Skeletal muscle tissue (tissue), 4 donors: Measurements from ENCODE around the gene IMP4. TPM values are rescaled to one million over a fixed set of nuclear protein-coding genes. Genes with fewer than 3 reads are reported as not detected.
A peak's percentile ranks its signal among the peaks of the same experiment; 100 is the strongest.

Source experiments
- H3K27ac ChIP-seq: one replicate; pipeline ENCODE4 v1.7.0; 2013; ENCODE audit warnings: mild to moderate bottlenecking, low read depth, low read length, inconsistent platforms
- H3K27me3 ChIP-seq, 3 donors: one replicate each; pipeline ENCODE4 v1.7.0; 2013; ENCODE audit warnings: low read length in 3 of 3; ENCODE audit not compliant: control insufficient read depth in 3 of 3, insufficient read depth in 3 of 3
- H3K36me3 ChIP-seq, 3 donors: one replicate each; pipeline ENCODE4 v1.7.0; 2013; ENCODE audit warnings: low read length in 3 of 3; ENCODE audit not compliant: control insufficient read depth in 3 of 3, insufficient read depth in 3 of 3
- H3K4me1 ChIP-seq, 3 donors: one replicate each; pipeline ENCODE4 v1.7.0; 2013; ENCODE audit warnings: low read length in 3 of 3, mild to moderate bottlenecking in 3 of 3; ENCODE audit not compliant: control insufficient read depth in 3 of 3, insufficient read depth in 3 of 3
- H3K4me3 ChIP-seq, 3 donors: one replicate each; pipeline ENCODE4 v1.7.0; 2013; ENCODE audit warnings: low read length in 3 of 3
- H3K9ac ChIP-seq, 3 donors: one replicate each; pipeline ENCODE4 v1.7.0; 2013; ENCODE audit warnings: low read length in 3 of 3, mild to moderate bottlenecking in 3 of 3, moderate library complexity in 2 of 3, low read depth in 1 of 3
- H3K9me3 ChIP-seq, 3 donors: one replicate each; pipeline ENCODE4 v1.7.0; 2013; ENCODE audit warnings: low read length in 3 of 3; ENCODE audit not compliant: control insufficient read depth in 3 of 3
- total RNA-seq: library from RNA; depleted of rRNA; stranded (reverse); fragments of >200 nt; gene quantifications from one replicate; pipeline ENCODE4 v1.2.3, GENCODE V29; 2014
- donor health status: Osteomylitis.

IMP4 gene
- total RNA-seq, 1 donor from 2014 or later, result 32.9 TPM

DNA sequence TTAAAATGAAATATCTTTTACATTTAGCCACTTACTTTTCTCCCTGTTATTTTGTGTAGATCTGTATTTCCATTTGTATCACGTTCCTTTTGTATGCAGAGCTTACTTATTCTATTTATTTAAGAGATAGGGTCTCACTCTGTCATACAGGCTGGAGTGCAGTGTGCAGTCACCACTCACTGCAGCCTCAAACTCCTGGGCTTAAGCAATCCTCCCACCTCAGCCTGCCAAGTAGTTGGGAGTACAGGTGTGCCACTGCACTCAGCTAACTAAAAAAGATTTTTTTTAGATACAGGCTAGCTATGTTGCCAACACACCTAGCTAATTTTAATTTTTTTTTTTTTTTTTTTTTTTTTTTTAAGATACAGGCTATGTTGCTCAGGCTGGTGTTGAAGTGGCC lies 24.0 kb downstream of the IMP4 start:
- no peak overlapping the region for H3K4me3 ChIP-seq
- no peaks in the 10 kb centered on the region for H3K27me3 ChIP-seq
- no peaks in the 10 kb centered on the region for H3K9me3 ChIP-seq
- H3K36me3 ChIP-seq, result peaks cover 0 to 12% (median 5%) of the 10 kb centered on the region in 3 donors
- H3K4me1 ChIP-seq, result peaks cover 7 to 8% (median 8%) of the 10 kb centered on the region in 3 donors
- no peak overlapping the region for H3K9ac ChIP-seq
- no peak overlapping the region for H3K27ac ChIP-seq

DNA sequence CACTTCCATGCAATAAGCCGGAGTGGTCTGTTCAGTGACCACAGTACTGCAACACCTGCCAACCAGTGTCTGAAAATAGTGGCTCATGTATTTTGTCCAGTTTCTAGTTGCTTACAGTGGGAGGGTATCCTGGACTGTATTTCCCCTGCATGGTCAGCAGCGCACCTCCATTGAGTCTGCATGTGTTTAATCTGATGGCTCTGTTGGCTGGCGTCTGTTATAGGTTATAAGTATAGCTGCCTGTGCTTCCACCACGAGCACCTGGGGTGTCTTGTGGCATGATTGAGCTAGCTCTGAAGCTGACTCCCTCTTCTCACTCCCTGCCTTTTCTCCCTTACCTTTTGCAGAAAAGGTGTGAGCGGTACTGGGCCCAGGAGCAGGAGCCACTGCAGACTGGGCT lies 26.1 kb downstream of the IMP4 start:
- Histone ChIP-seq H3K4me3 (no peak overlapping the region), H3K4me1 (peaks cover 14 to 25% (median 24%) of the 10 kb centered on the region in 3 donors), H3K9ac (no peak overlapping the region), H3K36me3 (peaks cover 0 to 12% (median 5%) of the 10 kb centered on the region in 3 donors), H3K9me3 (no peaks in the 10 kb centered on the region), H3K27me3 (peaks cover 0 to 12% (median 11%) of the 10 kb centered on the region in 3 donors), H3K27ac (no peak overlapping the region)

DNA sequence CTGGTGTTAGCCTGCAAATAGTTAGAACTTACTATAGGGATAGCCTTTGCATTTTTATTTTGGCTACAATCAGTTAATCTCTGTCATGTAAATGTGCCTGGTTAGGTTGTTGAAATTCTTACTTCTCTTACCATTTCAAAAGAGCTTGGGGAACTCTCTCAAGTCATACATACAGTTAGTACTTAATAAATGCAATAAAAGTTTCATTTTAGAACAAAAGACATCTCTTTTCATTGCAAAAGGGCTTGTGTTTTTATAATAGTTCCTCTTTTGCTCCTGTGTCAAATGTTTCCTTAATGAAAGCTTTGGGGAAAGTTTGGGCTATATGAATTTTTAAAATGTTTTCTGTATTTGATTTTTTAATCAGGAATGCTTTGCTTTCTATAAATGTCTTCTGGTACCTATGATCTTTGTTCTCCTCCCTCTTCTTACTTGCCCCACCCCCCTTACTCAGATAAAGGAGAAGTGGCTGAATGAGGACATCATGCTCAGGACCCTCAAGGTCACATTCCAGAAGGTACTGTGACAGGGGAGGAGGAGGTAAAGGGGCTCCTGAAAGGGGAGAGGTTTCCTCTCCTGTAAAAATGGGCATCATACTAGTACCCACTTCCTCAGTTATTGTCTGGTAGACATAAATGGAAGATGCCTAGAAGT lies 26.7 kb downstream of the IMP4 start:
- no peak overlapping the region for H3K27ac ChIP-seq
- H3K4me3 ChIP-seq, result no peak overlapping the region
- H3K9ac ChIP-seq, result no peak overlapping the region
- H3K9me3 ChIP-seq, result no peaks in the 10 kb centered on the region
- peaks cover 14 to 27% (median 25%) of the 10 kb centered on the region in 3 donors for H3K4me1 ChIP-seq
- H3K27me3 ChIP-seq, result peaks cover 0 to 13% (median 11%) of the 10 kb centered on the region in 3 donors
- H3K36me3 ChIP-seq, result peaks cover 0 to 12% (median 5%) of the 10 kb centered on the region in 3 donors

DNA sequence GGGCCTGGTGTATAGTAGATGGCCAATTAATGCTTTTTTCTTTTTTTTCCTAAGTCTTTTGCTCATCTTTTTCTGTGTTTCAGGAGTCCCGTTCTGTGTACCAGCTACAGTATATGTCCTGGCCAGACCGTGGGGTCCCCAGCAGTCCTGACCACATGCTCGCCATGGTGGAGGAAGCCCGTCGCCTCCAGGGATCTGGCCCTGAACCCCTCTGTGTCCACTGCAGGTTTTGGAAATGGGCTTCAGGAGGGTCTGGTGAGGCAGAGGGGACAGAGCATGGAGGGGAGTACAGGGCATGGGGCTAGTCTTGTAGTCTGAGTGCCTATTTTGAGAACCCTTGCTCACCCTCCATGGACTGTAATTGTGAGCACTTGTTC lies 27.3 kb downstream of the IMP4 start:
- Histone ChIP-seq H3K27ac (no peak overlapping the region), H3K4me3 (no peak overlapping the region), H3K36me3 (peaks cover 0 to 12% (median 5%) of the 10 kb centered on the region in 3 donors), H3K9ac (no peak overlapping the region), H3K4me1 (peaks cover 16 to 28% (median 27%) of the 10 kb centered on the region in 3 donors), H3K9me3 (no peaks in the 10 kb centered on the region), H3K27me3 (peaks cover 0 to 13% (median 11%) of the 10 kb centered on the region in 3 donors)

DNA sequence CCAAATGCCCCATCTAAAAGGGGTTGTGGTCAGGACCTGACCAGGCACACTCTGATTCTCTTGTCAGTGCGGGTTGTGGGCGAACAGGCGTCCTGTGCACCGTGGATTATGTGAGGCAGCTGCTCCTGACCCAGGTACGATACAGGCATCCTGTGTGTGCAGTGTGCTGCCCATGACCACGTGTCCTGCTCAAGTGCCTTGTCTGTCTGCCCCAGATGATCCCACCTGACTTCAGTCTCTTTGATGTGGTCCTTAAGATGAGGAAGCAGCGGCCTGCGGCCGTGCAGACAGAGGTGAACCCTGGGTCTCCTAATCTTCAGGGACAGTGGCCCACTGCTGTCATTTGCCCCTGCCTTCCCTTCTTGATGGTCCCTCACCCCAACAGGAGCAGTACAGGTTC lies 27.8 kb downstream of the IMP4 start:
- H3K27ac ChIP-seq, result no peak overlapping the region
- peaks cover 0 to 14% (median 13%) of the 10 kb centered on the region in 3 donors for H3K27me3 ChIP-seq
- no peaks in the 10 kb centered on the region for H3K9me3 ChIP-seq
- H3K9ac ChIP-seq, result no peak overlapping the region
- no peak overlapping the region for H3K4me3 ChIP-seq
- peaks cover 0 to 12% (median 5%) of the 10 kb centered on the region in 3 donors for H3K36me3 ChIP-seq
- H3K4me1 ChIP-seq, result peaks cover 16 to 28% (median 27%) of the 10 kb centered on the region in 3 donors

DNA sequence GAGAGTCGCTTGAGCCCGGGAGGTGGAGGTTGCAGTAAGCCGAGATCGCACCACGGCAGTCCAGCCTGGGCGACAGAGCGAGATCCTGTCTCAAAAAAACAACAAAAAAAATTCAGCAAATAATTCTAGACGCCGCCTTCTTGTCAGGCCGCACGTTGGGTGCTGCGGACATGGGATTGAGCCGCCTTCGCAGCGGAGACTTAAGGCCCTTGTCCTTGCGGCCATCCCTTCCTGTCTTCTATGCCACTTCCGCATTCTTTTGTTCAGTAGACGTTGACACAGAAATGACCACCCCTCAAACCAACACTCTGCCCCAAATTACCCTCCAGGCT lies 29.0 kb downstream of the IMP4 start:
- Histone ChIP-seq H3K27ac (peak overlapping the region; percentile 56), H3K9me3 (no peaks in the 10 kb centered on the region), H3K4me3 (peak overlapping the region; percentile 81 to 87 (median 85)), H3K36me3 (peaks cover 0 to 18% (median 8%) of the 10 kb centered on the region in 3 donors), H3K9ac (peak overlapping the region; percentile 59 to 80 (median 67)), H3K4me1 (peaks cover 16 to 28% (median 27%) of the 10 kb centered on the region in 3 donors), H3K27me3 (peaks cover 0 to 14% (median 13%) of the 10 kb centered on the region in 3 donors)

DNA sequence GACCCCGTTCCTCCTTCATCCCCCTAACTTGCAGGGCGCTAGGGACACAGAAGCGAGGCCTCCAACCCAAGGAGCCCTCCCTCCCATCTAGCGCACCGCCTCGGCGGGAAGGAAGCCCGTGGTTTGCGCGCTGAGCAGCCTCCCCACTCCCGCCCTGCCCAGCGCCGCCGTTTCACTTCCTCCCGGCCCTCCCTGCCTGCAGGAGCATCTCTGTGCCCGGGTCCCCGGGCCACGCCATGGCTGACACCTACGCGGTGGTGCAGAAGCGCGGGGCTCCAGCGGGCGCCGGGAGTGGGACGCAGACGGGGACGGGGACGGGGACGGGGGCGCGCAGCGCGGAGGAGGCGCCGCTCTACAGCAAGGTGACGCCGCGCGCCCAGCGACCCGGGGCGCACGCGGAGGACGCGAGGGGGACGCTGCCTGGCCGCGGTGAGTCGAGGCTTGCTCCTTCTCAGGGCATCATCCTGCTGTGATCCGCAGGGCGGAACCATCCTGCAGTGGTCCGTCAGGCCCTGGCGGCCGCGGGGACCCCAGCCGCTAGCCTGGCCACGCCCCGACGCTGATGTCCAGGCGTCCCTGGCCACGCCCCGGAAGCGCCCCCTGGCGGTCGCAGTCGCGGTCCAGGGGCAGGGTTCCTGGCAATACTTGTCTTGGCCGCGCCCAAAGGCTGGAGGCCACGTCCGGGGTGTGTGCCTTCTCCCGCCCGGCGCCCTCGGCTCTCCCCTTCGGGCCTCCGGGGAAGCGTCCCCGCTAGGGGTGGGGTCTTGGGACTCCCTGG lies 29.5 kb downstream of the IMP4 start:
- Histone ChIP-seq H3K27me3 (peaks cover 0 to 14% (median 13%) of the 10 kb centered on the region in 3 donors), H3K4me3 (peak overlapping the region; percentile 81 to 87 (median 85)), H3K4me1 (peaks cover 16 to 28% (median 27%) of the 10 kb centered on the region in 3 donors), H3K27ac (peak overlapping the region; percentile 56), H3K9me3 (no peaks in the 10 kb centered on the region), H3K36me3 (peaks cover 0 to 18% (median 8%) of the 10 kb centered on the region in 3 donors), H3K9ac (peak overlapping the region; percentile 61 to 80 (median 67))

DNA sequence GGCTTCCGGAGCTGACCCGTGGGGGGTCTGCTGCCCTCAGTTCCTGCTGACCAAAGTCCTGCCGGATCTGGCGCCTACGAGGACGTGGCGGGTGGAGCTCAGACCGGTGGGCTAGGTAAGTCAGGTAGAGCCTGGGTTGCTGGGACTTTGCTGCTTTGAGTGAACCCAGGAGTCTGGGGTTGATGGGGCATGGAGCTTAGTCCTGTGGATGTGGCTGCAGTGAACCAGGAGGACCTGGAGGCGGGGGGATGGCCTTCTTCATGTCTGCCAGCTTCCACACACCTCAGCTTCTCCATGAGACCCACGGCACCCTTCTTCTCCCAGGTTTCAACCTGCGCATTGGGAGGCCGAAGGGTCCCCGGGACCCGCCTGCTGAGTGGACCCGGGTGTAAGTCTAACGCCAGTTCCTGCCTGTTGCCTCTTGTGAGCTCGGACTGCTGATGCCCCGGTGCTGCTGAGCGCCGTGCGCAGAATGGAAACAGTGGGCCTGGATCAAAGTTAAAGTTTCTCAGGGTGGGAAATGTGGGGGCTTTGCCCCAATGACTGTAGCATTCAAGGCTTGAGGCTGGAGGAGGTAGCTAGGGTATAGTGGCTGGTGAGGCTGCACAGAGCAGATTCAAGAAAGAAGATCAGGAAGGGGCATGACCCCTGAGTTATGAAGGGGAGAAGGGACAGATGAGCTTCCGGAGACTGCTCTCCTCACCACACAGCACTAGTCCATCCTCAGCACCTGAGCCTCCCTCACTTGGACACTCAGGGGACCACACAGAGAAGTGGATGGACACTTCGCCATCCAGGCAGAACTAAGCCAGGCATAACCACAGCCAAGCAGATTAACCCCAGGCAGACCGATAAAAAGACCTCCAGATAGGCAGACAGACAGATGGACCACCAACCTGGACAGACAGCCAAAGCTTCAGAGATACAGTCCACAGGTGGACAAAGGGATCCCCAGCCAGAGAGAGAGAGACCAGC lies 30.4 kb downstream of the IMP4 start:
- H3K27me3 ChIP-seq, result peaks cover 0 to 14% (median 13%) of the 10 kb centered on the region in 3 donors
- H3K27ac ChIP-seq, result peak overlapping the region; percentile 56
- H3K4me3 ChIP-seq, result peak overlapping the region; percentile 81 to 87 (median 85)
- H3K36me3 ChIP-seq, result peaks cover 0 to 18% (median 8%) of the 10 kb centered on the region in 3 donors
- peaks cover 16 to 28% (median 27%) of the 10 kb centered on the region in 3 donors for H3K4me1 ChIP-seq
- peak overlapping the region; percentile 67 to 80 (median 71) for H3K9ac ChIP-seq
- no peaks in the 10 kb centered on the region for H3K9me3 ChIP-seq

DNA sequence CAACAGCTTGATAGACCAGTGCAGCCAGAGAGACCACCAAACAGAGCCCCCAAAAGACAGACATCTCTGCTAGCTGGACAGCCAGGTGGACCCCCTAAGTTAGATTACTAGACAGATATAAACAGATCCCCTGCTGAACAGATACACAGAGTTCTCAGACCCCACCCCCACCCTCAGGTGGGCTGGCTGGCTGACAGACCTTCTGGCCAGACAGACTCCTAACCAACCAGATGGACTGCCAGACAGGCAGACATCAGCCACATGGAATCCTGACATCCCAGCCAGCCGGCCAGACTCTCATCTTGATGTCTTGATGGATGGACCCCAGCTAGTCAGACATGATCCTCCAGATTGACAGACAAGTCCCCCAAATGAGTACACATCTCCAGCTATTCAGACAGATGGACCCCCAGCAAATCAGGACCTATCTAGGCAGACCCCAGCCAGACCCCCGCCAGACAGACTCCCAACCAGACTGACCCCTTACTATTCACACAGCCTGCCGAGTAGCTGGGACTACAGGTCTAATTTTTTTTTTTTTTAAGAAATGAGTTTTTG lies 31.2 kb downstream of the IMP4 start:
- Histone ChIP-seq H3K9ac (peak overlapping the region in 1 of 3 donors; percentile 80), H3K27ac (no peak overlapping the region), H3K4me3 (peak overlapping the region in 1 of 3 donors; percentile 87), H3K36me3 (peaks cover 0 to 18% (median 8%) of the 10 kb centered on the region in 3 donors), H3K9me3 (no peaks in the 10 kb centered on the region), H3K4me1 (peaks cover 16 to 28% (median 27%) of the 10 kb centered on the region in 3 donors), H3K27me3 (peaks cover 0 to 14% (median 13%) of the 10 kb centered on the region in 3 donors)
